ENCODE data around the gene FKBP4.
"Not testable (repeated sequence)": the region's sequence is repeated elsewhere in the genome, so short reads cannot be mapped to it uniquely, and the experiment has no call there.

The FKBP4 gene

DNA sequence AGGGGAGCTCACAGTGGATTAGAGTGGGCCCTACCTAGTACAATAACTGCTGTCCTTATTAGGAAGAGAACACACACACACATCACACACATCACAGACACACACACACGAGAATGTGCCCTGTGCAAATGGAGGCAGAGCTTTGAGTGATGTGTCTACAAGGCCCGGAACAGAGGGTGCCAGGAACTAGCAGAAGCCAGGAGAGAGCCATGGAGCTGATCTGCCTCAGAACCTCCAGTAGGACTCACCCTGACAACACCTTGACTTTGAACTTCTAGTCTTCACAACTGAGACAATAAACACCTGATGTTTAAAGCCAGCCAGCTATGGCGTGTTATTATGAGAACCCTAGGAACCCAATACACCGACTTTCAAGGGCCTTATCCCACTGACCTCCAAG is 29.7 kb upstream of the FKBP4 start:
- Histone ChIP-seq H3K9me3 (ENCODE audit: control insufficient read depth, insufficient read depth, low read length) (no peaks in the 10 kb centered on the region), H3K36me3 (ENCODE audit: control insufficient read depth, insufficient read depth, low read length) (no peaks in the 10 kb centered on the region), H3K4me3 (ENCODE audit: low read depth, low read length) (no peak overlapping the region)

GRCh38 chr12:2765608-2766007 is 29.2 kb upstream of the FKBP4 start:
- Histone ChIP-seq H3K9me3 (ENCODE audit: control insufficient read depth, insufficient read depth, low read length) (no peaks in the 10 kb centered on the region), H3K4me3 (ENCODE audit: low read depth, low read length) (no peak overlapping the region), H3K9ac (ENCODE audit: low read depth, low read length) (no peak overlapping the region), H3K36me3 (ENCODE audit: control insufficient read depth, insufficient read depth, low read length) (no peaks in the 10 kb centered on the region), H3K4me1 (ENCODE audit: control insufficient read depth, insufficient read depth, low read length) (no peaks in the 10 kb centered on the region), H3K27me3 (ENCODE audit: control insufficient read depth, insufficient read depth, low read length) (no peaks in the 10 kb centered on the region)

More for the DNA sequence above, 29.7 kb upstream of the FKBP4 start:
- H3K4me1 ChIP-seq (ENCODE audit: control insufficient read depth, insufficient read depth, low read length) = no peaks in the 10 kb centered on the region
- H3K9ac ChIP-seq (ENCODE audit: low read depth, low read length) = no peak overlapping the region
- H3K27me3 ChIP-seq (ENCODE audit: control insufficient read depth, insufficient read depth, low read length) = no peaks in the 10 kb centered on the region

DNA sequence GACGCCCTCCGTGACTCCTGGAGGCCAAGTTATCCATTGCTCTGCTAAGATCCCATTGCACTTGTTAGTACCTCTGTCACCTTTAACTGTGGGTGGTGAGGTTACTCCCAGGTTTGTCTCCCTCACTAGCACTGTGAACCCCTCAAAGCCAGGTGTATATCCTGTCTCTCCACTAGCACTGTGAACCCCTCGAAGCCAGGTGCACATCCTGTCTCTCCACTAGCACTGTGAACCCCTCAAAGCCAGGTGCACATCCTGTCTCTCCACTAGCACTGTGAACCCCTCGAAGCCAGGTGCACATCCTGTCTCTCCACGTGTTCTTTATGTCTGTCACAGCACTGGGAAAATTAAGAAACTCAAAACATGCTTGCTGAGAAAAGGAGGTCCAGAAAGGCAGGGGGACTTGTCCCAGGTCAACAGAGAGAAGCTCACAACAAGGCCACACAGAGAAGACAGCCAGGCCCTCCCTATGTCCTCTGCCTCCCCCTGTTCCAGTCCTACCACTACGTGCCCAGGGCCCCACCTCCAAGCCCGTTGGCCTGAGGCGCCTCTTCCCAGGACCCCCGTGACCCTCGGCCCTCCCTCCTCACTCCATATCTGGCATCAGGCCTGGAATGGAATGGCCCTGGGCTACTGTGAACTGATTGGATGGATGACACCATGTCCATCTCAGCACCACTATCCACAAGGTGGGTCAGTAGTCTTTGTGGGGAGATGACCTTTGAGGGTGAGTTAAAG is 26.4 kb upstream of the FKBP4 start:
- H3K36me3 ChIP-seq (ENCODE audit: control insufficient read depth, insufficient read depth, low read length) = no peaks in the 10 kb centered on the region
- H3K27me3 ChIP-seq (ENCODE audit: control insufficient read depth, insufficient read depth, low read length) = no peaks in the 10 kb centered on the region
- H3K4me3 ChIP-seq (ENCODE audit: low read depth, low read length) = no peak overlapping the region
- no peaks in the 10 kb centered on the region for H3K9me3 ChIP-seq (ENCODE audit: control insufficient read depth, insufficient read depth, low read length)
- H3K4me1 ChIP-seq (ENCODE audit: control insufficient read depth, insufficient read depth, low read length) = no peaks in the 10 kb centered on the region
- H3K9ac ChIP-seq (ENCODE audit: low read depth, low read length) = no peak overlapping the region

- H3K27me3 ChIP-seq (ENCODE audit: control insufficient read depth, insufficient read depth, low read length) = no peaks in the 10 kb centered on the region
- H3K36me3 ChIP-seq (ENCODE audit: control insufficient read depth, insufficient read depth, low read length) = no peaks in the 10 kb centered on the region
- no peaks in the 10 kb centered on the region for H3K9me3 ChIP-seq (ENCODE audit: control insufficient read depth, insufficient read depth, low read length)
- H3K4me3 ChIP-seq (ENCODE audit: low read depth, low read length) = no peak overlapping the region
- no peak overlapping the region for H3K9ac ChIP-seq (ENCODE audit: low read depth, low read length)
- H3K4me1 ChIP-seq (ENCODE audit: control insufficient read depth, insufficient read depth, low read length) = no peaks in the 10 kb centered on the region
These were observed 24.8 kb upstream of the FKBP4 start for GRCh38 chr12:2769866-2770533.

DNA sequence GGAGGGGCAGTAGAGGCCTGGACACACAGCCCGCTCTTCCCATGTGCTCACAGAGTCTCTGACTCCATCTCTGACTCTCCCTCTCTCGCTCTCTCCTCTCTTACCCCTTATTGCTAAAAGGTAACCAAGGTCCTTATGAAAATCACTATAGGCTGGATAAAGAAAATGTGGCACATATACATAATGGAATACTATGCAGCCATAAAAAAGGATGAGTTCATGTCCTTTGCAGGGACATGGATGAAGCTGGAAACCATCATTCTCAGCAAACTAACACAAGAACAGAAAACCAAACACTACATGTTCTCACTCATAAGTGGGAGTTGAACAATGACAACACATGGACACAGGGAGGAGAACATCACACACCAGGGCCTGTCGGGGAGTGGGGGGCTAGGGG is 24.2 kb upstream of the FKBP4 start:
- H3K36me3 ChIP-seq (ENCODE audit: control insufficient read depth, insufficient read depth, low read length); H3K4me3 ChIP-seq (ENCODE audit: low read depth, low read length); H3K9me3 ChIP-seq (ENCODE audit: control insufficient read depth, insufficient read depth, low read length); H3K27me3 ChIP-seq (ENCODE audit: control insufficient read depth, insufficient read depth, low read length); H3K4me1 ChIP-seq (ENCODE audit: control insufficient read depth, insufficient read depth, low read length); H3K9ac ChIP-seq (ENCODE audit: low read depth, low read length): not testable (repeated sequence)

- no peak overlapping the region for H3K9ac ChIP-seq (ENCODE audit: low read depth, low read length)
- no peak overlapping the region for H3K4me3 ChIP-seq (ENCODE audit: low read depth, low read length)
- H3K9me3 ChIP-seq (ENCODE audit: control insufficient read depth, insufficient read depth, low read length) = no peaks in the 10 kb centered on the region
- no peaks in the 10 kb centered on the region for H3K4me1 ChIP-seq (ENCODE audit: control insufficient read depth, insufficient read depth, low read length)
- no peaks in the 10 kb centered on the region for H3K27me3 ChIP-seq (ENCODE audit: control insufficient read depth, insufficient read depth, low read length)
- no peaks in the 10 kb centered on the region for H3K36me3 ChIP-seq (ENCODE audit: control insufficient read depth, insufficient read depth, low read length)
These were observed 22.4 kb upstream of the FKBP4 start for GRCh38 chr12:2772370-2772769.

DNA sequence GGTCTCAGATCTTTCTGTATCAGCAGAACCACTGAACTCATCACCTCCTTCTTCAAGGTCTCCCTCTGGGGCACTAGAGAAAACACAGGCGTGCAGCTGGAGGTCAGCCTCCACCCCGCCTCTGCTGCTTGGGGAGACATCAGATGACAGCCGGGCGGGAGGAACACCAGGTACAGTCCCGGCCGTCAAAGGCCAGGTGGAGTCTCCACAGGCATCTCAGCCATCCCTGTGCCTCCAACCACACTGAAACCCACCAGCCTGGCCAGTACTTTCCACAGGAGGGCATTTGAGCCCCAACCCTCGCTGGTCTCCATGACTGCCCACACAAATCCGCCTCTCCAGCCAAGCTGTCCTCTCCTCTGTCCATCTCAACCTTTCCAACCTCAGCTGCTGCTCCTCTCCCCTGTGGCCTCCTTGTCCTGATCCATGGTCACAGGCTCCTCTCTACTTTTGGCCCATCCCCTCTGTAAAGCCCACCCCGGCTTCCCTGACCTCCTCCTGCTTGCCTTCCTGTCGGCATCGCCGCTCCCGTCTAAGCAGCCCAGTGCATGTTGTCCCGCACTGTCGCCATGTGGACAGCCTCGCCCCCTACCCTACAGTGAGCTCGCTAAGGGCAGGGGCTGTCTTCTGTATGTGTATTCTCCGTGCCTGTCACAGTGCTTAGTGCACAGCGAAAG is 21.4 kb upstream of the FKBP4 start:
- H3K36me3 ChIP-seq (ENCODE audit: control insufficient read depth, insufficient read depth, low read length) = no peaks in the 10 kb centered on the region
- no peaks in the 10 kb centered on the region for H3K9me3 ChIP-seq (ENCODE audit: control insufficient read depth, insufficient read depth, low read length)
- H3K4me3 ChIP-seq (ENCODE audit: low read depth, low read length) = no peak overlapping the region
- H3K27me3 ChIP-seq (ENCODE audit: control insufficient read depth, insufficient read depth, low read length) = no peaks in the 10 kb centered on the region
- H3K4me1 ChIP-seq (ENCODE audit: control insufficient read depth, insufficient read depth, low read length) = peaks cover under 1% of the 10 kb centered on the region
- H3K9ac ChIP-seq (ENCODE audit: low read depth, low read length) = no peak overlapping the region

GRCh38 chr12:2775431-2775830 is 19.3 kb upstream of the FKBP4 start:
- Histone ChIP-seq H3K36me3 (ENCODE audit: control insufficient read depth, insufficient read depth, low read length) (no peaks in the 10 kb centered on the region), H3K4me1 (ENCODE audit: control insufficient read depth, insufficient read depth, low read length) (peaks cover 10% of the 10 kb centered on the region), H3K4me3 (ENCODE audit: low read depth, low read length) (no peak overlapping the region), H3K27me3 (ENCODE audit: control insufficient read depth, insufficient read depth, low read length) (no peaks in the 10 kb centered on the region), H3K9me3 (ENCODE audit: control insufficient read depth, insufficient read depth, low read length) (no peaks in the 10 kb centered on the region), H3K9ac (ENCODE audit: low read depth, low read length) (no peak overlapping the region)

GRCh38 chr12:2776129-2776806 is 18.5 kb upstream of the FKBP4 start:
- Histone ChIP-seq H3K36me3 (ENCODE audit: control insufficient read depth, insufficient read depth, low read length) (no peaks in the 10 kb centered on the region), H3K4me3 (ENCODE audit: low read depth, low read length) (no peak overlapping the region), H3K27me3 (ENCODE audit: control insufficient read depth, insufficient read depth, low read length) (no peaks in the 10 kb centered on the region), H3K9me3 (ENCODE audit: control insufficient read depth, insufficient read depth, low read length) (no peaks in the 10 kb centered on the region), H3K4me1 (ENCODE audit: control insufficient read depth, insufficient read depth, low read length) (peaks cover 10% of the 10 kb centered on the region), H3K9ac (ENCODE audit: low read depth, low read length) (no peak overlapping the region)

DNA sequence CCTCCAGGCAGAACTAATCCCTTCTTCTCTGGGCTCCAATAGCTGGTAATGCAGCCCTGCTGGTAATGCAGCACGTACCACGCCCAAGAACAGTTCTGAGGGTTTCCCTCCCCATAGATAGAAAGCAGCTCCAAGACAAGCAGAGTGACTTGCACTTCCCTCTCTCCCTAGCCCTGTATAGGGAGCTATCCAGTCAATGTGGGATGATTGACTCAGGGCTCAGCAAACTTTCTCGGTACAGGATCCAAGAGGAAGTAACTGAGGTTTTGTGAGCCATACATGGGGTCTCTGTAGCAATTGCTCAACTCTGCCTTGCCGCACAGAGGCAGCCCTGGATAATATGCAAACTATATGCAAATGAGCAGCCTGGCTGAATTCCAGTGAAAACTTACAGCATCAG is 15.5 kb upstream of the FKBP4 start:
- no peaks in the 10 kb centered on the region for H3K36me3 ChIP-seq (ENCODE audit: control insufficient read depth, insufficient read depth, low read length)
- peaks cover 12% of the 10 kb centered on the region for H3K4me1 ChIP-seq (ENCODE audit: control insufficient read depth, insufficient read depth, low read length)
- H3K9me3 ChIP-seq (ENCODE audit: control insufficient read depth, insufficient read depth, low read length) = no peaks in the 10 kb centered on the region
- H3K27me3 ChIP-seq (ENCODE audit: control insufficient read depth, insufficient read depth, low read length) = peaks cover 12% of the 10 kb centered on the region
- no peak overlapping the region for H3K9ac ChIP-seq (ENCODE audit: low read depth, low read length)
- no peak overlapping the region for H3K4me3 ChIP-seq (ENCODE audit: low read depth, low read length)

GRCh38 chr12:2783936-2784600 is 10.7 kb upstream of the FKBP4 start:
- Histone ChIP-seq H3K4me3 (ENCODE audit: low read depth, low read length) (no peak overlapping the region), H3K9me3 (ENCODE audit: control insufficient read depth, insufficient read depth, low read length) (no peaks in the 10 kb centered on the region), H3K27me3 (ENCODE audit: control insufficient read depth, insufficient read depth, low read length) (peaks cover 18% of the 10 kb centered on the region), H3K36me3 (ENCODE audit: control insufficient read depth, insufficient read depth, low read length) (no peaks in the 10 kb centered on the region), H3K9ac (ENCODE audit: low read depth, low read length) (no peak overlapping the region), H3K4me1 (ENCODE audit: control insufficient read depth, insufficient read depth, low read length) (peaks cover 6% of the 10 kb centered on the region)
